VCaP (cell line): Measurements from ENCODE around the gene MRRF.

ENCODE experiments used
- H3K27ac ChIP-seq: fragments of 450-650 bp; 2 replicates; pipeline ENCODE4 v1.5.1; 2017
- CTCF ChIP-seq: fragments of 450-650 bp; conservative IDR thresholded peaks from 2 replicates; pipeline ENCODE4 v1.5.1; 2017; ENCODE audit warnings: mild to moderate bottlenecking, moderate library complexity

MRRF gene

GRCh38 chr9:122364117-122364782, 99.6 kb downstream of the MRRF start:
- no peak for TF ChIP-seq CTCF
- no peak overlapping the region for H3K27ac ChIP-seq

DNA sequence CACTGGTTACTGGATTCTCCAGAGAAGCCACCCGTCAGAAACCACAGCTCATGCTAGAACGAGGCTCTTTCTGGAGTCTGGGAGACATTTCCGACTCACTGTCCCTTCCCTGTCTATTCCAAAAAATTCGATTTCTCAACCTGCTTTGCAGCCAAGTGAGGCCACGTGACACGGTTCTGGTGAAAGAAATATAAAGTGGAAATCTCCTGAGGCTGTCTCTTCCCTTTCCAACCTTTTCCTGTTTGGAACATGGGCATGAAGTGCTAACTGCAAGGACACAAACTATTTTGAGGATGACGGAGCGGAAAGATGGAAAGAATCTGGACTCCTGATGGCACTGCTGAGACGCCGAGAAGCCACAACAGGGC, 100.1 kb downstream of the MRRF start:
- H3K27ac ChIP-seq, result no peak overlapping the region
- TF ChIP-seq CTCF, result no peak

DNA sequence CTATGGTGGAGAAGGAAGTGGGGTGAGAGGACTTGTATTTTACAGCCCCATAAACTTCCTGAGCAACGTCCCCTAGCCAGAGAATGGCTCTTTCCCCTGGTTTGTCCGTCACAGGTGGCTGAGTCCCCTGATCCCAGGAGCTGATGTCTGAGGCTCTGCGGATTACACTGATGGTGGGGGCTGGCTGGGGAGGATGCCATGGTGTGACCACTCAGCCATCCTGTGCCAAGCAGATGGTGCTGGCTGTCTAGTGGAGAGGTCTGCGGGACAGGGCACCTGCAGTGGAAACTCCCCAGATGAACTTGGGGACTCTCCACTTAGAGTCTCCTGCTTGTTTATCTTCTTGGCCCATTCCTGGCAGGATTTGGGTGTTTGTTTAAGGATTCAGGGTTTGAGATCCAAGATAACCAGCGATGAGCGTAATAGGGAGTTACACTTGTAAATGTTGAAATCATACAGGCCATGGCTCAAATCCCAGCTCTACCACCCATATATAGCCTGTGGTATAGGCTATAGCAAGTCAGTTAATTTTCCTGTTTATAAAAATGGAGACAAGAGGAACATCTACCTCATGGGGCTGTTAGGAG, 101.5 kb downstream of the MRRF start:
- TF ChIP-seq CTCF, result no peak
- H3K27ac ChIP-seq, result peak overlapping the region; percentile 51

- no peak for TF ChIP-seq CTCF
- peak overlapping the region; percentile 51; the same call in 1 of the 2 replicates for H3K27ac ChIP-seq
Observed at GRCh38 chr9:122367065-122367464, 102.4 kb downstream of the MRRF start.

GRCh38 chr9:122367774-122368460, 103.2 kb downstream of the MRRF start:
- TF ChIP-seq CTCF, result no peak
- H3K27ac ChIP-seq, result no peak overlapping the region

- no peak for TF ChIP-seq CTCF
Observed at GRCh38 chr9:122368642-122369041, 104.0 kb downstream of the MRRF start.

GRCh38 chr9:122370303-122370702, 105.6 kb downstream of the MRRF start:
- TF ChIP-seq CTCF, result no peak
- H3K27ac ChIP-seq, result no peak overlapping the region

More at GRCh38 chr9:122368642-122369041, 104.0 kb downstream of the MRRF start:
- no peak overlapping the region for H3K27ac ChIP-seq
